Epithelial cell of prostate (primary cell): Measurements from ENCODE around the gene C1orf174.

Experiments used
- DNase-seq: peaks from one replicate; pipeline ENCODE4 v3.0.0-alpha.2; 2011; ENCODE audit warnings: low read depth, low spot score
- H3K27ac ChIP-seq: fragments of 450-650 bp; 2 replicates; pipeline ENCODE4 v1.5.1; 2017; ENCODE audit warnings: mild to moderate bottlenecking

The C1orf174 gene

DNA sequence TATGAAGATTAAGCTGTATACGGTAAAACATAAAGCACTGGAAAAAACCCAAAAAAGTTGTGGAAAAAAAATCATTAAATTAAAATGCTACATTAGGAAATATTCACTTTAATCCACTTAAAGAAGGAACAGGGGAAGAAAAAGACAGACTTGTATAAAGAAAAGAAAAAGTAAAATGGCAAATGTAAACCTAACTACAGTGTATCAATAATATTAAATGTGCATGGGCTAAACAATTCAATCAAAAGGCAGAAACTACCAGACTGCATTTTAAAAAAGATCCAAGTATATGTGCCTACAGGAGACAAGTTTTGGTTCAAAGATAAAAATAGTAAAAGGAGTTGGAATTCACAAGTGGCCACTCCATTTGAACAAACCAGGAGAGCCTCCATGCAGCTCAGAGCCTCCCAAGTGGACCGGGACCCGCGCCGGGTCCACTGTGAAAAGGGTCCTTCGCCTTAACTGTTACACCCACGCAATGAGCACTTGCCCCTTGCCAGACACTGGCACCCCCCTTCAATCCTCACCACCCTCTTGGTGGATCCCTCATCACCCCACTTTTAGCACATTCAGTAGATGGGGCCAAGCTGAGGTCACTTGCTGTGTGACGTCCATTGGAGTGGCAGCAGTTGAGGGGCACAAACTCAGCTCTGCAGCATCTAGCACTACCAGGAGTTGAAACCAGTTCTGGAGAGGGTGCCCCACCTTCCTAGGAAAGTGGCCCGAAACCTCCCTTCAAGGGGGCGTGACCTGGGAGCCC is 898 bp downstream of the C1orf174 start:
- peak overlapping the region; percentile 95 for H3K27ac ChIP-seq
- DNase-seq: no peak

DNA sequence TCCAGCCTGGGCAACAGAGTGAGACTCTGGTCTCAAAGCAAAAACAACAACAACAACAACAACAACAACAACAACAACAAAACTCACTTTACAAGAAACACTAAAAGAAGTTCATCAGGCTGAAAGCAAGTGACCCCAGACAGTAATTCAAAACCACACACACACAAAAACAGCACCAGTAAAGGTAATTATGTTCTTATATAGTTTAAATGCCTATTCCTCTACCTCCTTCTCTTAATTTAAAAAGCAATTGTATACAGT is 1.7 kb downstream of the C1orf174 start:
- DNase-seq: no peak
- H3K27ac ChIP-seq: no peak overlapping the region

DNA sequence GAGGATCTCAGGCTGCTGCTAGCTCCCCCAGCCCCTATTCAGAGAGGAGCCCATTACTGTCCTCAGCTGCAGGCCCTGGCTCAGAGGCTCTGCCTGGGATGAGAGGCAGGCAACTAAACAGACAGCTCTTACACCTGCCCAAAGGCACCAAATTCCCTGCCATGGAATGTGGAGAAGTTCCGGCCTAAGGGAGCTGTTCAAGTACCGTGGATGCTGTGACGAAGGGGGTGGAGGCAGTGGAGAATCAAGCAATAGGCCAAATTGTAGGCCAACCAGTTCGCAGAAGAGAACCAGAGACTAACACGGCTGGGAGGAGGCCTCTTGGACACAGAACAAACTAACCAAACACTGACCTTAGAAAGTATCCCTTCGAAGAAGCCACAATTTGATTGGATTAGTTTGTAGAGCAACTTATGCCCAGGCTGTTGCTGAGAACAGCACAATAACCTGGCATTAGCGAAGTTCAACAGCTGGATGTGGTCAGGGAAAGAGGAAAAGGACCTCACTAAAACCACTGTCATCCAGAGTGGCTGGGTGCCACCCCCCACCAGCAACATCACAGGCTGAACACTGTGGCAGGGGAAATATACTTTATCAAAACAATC is 3.6 kb downstream of the C1orf174 start:
- DNase-seq: no peak
- H3K27ac ChIP-seq: no peak overlapping the region

DNA sequence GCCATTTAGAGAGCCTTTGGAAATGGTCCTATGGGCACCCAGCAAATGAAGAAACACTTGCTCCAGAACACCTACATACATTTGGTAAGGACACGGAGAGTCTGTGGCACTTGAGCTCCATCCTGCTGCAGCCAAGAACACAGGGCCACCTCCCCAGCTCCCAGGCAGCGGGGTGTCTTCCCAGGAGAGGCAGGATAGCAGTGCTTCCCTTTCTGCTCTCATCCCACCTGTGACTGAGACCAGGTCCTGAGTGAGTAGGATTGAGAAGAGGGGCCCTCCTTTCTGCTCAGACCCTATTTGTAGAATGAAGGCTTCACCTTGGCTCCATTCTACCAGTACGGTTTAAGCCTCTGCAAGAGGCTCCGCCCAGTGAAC is 4.1 kb downstream of the C1orf174 start:
- no peak for DNase-seq
- no peak overlapping the region for H3K27ac ChIP-seq

DNA sequence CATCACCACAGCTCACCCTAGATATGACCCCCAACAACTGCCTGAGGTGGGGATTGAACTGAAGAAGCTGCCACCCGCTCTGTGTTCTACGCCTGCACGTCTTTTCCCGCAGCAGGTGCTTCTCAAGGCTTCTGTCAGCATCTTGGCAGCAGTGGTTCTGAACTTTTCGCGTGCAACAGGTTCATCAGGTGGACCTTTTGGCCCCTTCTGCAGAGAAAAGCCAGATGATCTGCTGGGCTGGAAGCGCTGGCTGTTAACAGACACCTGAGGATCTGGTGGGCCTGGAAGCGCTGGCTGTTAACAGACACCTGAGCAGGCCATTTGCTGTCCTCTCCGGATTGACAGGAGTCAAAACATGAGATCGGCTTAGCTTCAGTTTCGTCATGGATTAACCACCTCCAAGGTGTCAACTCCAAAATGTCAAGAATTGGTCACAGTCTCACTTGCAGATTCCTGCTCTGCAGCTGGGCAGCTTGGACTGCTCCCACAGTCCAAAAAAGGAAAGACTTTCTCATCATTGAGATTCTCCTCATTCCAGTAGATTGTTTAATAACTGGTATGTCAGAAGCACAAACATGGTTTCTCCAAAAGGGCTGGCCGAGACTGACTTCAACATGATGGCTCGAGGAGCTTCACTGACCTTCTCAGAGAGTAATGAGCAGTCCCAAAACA is 4.7 kb downstream of the C1orf174 start:
- no peak overlapping the region for H3K27ac ChIP-seq
- no peak for DNase-seq

GRCh38 chr1:3894626-3895278 is 5.3 kb downstream of the C1orf174 start:
- no peak for DNase-seq
- H3K27ac ChIP-seq: no peak overlapping the region

- DNase-seq: no peak
- H3K27ac ChIP-seq: no peak overlapping the region
Observed at GRCh38 chr1:3893190-3893589, 6.9 kb downstream of the C1orf174 start.

DNA sequence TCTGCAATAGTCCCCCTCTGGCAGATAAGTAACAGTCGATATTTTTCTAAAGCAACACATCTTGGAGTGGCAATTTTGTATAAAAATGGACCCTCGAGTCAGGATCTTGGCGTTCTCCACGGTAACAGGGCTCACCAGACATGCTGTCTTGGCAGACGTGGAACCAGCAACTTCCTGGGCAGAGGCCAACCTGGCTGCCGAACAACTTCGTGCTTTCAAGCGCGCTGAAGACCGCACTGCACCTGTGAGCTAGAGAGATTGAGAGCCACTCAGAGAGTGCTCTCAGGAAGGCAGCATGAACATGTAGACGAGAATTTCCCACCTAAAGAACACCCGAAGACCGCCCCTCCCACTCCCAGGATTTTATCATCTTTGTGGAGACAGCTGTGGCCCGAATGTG is 7.3 kb downstream of the C1orf174 start:
- DNase-seq: no peak
- no peak overlapping the region for H3K27ac ChIP-seq

DNA sequence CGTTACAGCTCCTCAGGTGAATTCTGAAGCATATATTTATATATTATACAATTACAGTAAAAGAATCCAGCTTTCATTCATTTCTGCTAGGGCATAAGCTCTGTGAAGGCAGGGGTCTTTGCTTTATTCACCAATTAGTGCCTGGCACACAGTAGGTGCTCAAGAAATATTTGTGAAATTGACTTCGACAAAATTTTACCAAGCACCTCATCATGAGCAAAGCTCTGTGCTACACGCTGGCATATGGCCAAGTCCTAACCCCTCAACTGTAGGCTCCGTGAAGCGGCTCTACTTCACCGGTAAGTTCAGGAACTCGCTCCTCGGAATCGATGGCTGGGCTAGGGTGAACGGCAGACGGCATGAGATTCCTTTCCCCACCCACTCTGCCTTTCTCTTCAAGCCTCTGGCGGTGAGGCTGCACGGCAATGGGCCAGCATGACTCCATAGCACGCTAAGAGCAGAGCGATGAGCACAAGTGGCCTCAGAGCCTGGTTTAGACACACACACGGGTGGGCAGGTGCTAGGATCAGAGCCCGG is 8.7 kb downstream of the C1orf174 start:
- DNase-seq: no peak
- H3K27ac ChIP-seq: no peak overlapping the region

GRCh38 chr1:3890389-3891328 is 9.4 kb downstream of the C1orf174 start:
- no peak overlapping the region for H3K27ac ChIP-seq
- no peak for DNase-seq

DNA sequence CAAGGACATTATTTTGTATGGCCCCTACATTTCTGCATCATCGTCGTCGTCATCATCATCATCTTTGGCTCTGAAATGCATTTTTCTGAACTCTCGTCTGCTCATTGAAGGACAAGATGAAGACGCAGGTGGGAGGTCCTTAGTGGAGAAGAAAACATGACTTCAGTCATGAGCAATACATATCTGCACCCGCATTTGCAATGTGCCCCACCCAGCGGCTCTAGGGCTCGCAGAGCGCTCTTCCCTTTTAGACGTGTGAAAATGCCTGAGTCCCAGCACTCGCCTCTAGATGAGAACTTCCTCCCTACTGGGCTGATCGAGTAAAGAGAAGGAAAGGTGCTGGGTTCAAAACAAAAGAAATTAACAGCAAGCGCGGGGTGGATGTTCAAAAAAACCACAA is 10.1 kb downstream of the C1orf174 start:
- H3K27ac ChIP-seq: no peak overlapping the region
- no peak for DNase-seq

DNA sequence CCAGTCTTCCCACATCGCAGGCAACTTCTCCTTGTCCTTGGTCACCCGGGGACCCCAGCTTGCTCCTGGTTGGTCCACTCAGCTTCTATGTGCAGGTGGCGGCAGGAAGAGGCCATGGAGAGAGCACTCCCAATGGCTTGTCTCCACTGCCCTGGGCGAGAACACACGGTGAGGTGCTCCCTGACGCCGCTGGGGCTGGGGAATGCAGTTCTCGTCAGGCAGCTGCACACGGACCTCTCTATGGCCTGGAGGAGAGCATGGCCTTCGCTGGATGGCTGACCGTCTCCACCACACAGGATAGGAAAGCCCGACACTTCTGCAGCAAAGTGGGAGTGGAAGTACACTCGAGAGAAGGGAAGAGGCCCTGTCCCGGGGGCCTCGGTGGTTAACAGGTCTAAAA is 11.8 kb downstream of the C1orf174 start:
- no peak for DNase-seq
- H3K27ac ChIP-seq: no peak overlapping the region

DNA sequence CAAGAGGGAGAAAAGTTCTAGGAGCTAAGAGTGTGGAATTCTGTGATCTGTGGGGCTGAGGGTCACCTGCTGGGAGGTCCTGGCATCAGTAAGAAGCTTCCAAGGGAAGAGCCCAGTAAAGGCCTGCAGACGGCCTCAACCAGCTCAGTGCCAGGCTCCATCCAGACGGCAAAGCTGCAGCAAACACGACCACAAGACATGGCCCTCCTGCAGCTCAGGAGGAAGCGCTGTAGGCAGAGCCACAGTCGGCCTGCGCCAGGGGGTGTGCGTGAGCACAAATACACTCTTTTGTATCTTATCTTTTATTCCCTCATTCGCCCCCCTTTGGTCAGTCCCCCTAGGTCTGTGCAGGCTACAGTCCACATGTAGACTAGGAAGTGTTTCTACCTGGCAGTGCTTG is 13.4 kb downstream of the C1orf174 start:
- DNase-seq: no peak
- H3K27ac ChIP-seq: no peak overlapping the region

- DNase-seq: no peak
- no peak overlapping the region for H3K27ac ChIP-seq
Observed at GRCh38 chr1:3886106-3886670, 13.9 kb downstream of the C1orf174 start.

- H3K27ac ChIP-seq: no peak overlapping the region
- no peak for DNase-seq
Observed at GRCh38 chr1:3885611-3886010, 14.5 kb downstream of the C1orf174 start.

GRCh38 chr1:3884966-3885365 is 15.1 kb downstream of the C1orf174 start:
- no peak for DNase-seq
- H3K27ac ChIP-seq: no peak overlapping the region

- H3K27ac ChIP-seq: no peak overlapping the region
- DNase-seq: no peak
Observed at GRCh38 chr1:3883194-3883925, 16.7 kb downstream of the C1orf174 start.

- no peak overlapping the region for H3K27ac ChIP-seq
- DNase-seq: no peak
Observed at GRCh38 chr1:3881193-3881480, 18.9 kb downstream of the C1orf174 start.

GRCh38 chr1:3880429-3881192 is 19.5 kb downstream of the C1orf174 start:
- no peak overlapping the region for H3K27ac ChIP-seq
- DNase-seq: no peak
